ENCODE results near the gene NFXL1.

Gene NFXL1

DNA sequence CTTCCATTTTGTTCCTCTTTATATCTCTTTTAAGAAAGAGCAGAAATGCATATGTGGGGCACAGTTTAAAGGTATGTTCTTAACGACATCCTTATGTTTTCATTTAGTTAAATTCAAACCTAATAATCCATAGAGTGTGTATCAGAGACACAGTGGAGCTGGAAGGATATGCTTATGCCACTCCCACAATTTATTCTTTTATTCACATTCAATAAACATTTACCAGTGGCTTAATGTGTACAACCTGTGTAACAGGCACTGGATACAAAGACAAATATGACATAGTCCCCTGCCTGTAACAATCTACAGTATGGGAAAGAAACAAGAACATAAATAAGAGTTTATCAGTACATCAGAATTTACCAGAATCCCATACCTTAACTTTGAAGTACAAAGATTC, 54.1 kb downstream of the NFXL1 start:
- Histone ChIP-seq H3K4me1 (ENCODE audit: insufficient read depth, low read length) (no peaks in the 10 kb centered on the region), H3K36me3 (ENCODE audit: insufficient read depth, low read length) (no peaks in the 10 kb centered on the region), H3K9me3 (ENCODE audit: control insufficient read depth, insufficient read depth, low read length) (no peaks in the 10 kb centered on the region), H3K9ac (ENCODE audit: low read depth, low read length) (no peak overlapping the region)

DNA sequence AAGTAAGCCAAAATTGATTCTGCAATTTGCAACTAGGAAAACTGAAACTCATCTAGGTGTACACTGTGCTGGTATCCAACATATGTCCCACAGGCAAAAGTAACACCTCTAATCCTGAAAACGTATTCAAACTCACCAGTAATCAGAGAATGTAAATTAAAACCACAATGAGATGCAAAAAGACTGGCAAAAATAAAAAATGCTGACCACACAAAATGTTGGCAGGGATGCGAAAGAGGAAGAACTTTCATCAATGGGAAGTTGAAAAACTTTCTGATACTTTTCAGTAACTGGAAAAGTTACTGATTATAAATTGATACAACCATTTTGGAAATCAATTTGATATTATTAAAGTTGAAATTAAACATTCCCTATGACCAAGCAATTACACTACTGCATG, 56.4 kb downstream of the NFXL1 start:
- no peaks in the 10 kb centered on the region for H3K36me3 ChIP-seq (ENCODE audit: insufficient read depth, low read length)
- H3K9ac ChIP-seq (ENCODE audit: low read depth, low read length), result no peak overlapping the region
- no peaks in the 10 kb centered on the region for H3K4me1 ChIP-seq (ENCODE audit: insufficient read depth, low read length)
- H3K9me3 ChIP-seq (ENCODE audit: control insufficient read depth, insufficient read depth, low read length), result no peaks in the 10 kb centered on the region

DNA sequence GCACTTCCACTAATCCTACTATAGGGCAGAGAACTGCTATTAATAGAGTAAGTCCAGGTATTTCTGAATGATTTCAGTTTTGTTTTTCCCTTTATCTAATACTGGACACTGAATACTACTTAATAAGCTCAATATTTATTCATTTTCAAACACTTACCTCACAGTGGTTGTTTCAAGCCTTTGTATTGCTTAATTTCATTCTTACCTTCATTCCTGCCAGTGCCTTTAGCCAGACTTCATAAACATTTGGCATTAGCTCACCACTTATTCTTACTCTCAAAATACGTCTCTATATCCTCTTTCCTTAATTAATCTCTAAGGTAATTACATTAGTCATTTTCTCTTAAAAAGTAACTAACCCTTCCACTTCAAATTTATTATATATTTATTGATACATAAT, 57.7 kb downstream of the NFXL1 start:
- H3K9ac ChIP-seq (ENCODE audit: low read depth, low read length), result no peak overlapping the region
- no peaks in the 10 kb centered on the region for H3K4me1 ChIP-seq (ENCODE audit: insufficient read depth, low read length)
- no peaks in the 10 kb centered on the region for H3K36me3 ChIP-seq (ENCODE audit: insufficient read depth, low read length)
- H3K9me3 ChIP-seq (ENCODE audit: control insufficient read depth, insufficient read depth, low read length), result no peaks in the 10 kb centered on the region

DNA sequence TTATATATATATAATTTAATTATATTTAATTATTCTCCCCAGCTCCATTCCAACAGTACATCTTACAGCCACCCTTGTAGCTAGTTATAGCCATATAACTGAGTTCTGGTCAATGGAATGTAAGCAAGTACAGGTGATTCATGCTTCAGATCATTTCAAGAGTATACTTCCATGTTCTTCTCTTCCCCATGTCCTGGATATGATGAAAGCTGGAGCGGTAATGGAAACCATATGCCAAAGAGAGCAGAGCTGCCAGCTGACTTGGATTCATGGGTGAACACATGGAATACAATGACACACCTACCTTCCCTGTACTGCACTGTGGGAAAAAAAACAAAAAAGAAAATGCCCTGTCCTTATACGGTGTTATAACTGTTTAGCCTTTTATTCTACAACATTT, 59.0 kb downstream of the NFXL1 start:
- Histone ChIP-seq H3K4me1 (ENCODE audit: insufficient read depth, low read length) (no peaks in the 10 kb centered on the region), H3K9ac (ENCODE audit: low read depth, low read length) (no peak overlapping the region), H3K36me3 (ENCODE audit: insufficient read depth, low read length) (no peaks in the 10 kb centered on the region; the same call in 1 of the 2 replicates), H3K9me3 (ENCODE audit: control insufficient read depth, insufficient read depth, low read length) (no peaks in the 10 kb centered on the region)

DNA sequence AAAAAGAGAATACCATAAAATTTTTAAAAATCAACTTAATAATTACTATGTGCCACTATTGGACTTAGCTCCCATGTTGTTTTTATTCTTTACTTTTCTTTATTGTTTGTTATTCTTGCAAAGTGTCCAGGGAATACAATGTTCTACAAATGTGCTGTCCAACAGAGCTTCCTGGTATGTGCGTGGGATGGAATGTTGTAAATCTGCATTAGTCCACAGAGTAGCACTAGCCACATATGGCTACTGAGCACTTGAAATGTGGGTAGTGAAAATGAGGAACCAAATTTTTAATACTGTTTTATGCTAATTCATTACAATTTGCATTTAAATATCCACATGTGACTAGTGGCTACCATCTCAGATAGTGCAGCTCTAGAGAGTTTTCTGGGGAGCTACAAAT, 62.2 kb downstream of the NFXL1 start:
- Histone ChIP-seq H3K4me1 (ENCODE audit: insufficient read depth, low read length) (no peaks in the 10 kb centered on the region), H3K36me3 (ENCODE audit: insufficient read depth, low read length) (no peaks in the 10 kb centered on the region; the same call in none of the 2 replicates), H3K9ac (ENCODE audit: low read depth, low read length) (no peak overlapping the region)

DNA sequence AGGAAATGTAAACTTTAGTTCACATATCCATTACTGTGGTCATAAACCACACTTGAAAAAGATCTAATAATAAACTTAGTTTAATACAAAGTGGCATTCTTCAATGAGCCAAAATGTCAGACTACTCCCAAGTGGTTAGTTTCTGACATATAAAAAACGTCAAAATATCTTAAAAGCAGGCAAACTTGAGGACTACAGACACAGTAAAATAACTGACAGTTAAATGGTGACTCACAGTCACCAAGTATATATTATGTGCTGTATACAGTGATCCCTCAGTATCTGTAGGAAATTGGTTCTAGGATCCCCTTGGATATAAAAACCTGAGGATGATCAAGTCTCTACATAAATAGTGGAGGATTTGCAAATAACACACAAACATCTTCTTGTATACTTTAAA, 64.9 kb downstream of the NFXL1 start:
- Histone ChIP-seq H3K4me1 (ENCODE audit: insufficient read depth, low read length) (no peaks in the 10 kb centered on the region), H3K9ac (ENCODE audit: low read depth, low read length) (no peak overlapping the region), H3K36me3 (ENCODE audit: insufficient read depth, low read length) (no peaks in the 10 kb centered on the region; the same call in none of the 2 replicates), H3K9me3 (ENCODE audit: control insufficient read depth, insufficient read depth, low read length) (no peaks in the 10 kb centered on the region; the same call in 1 of the 2 replicates)

More for the DNA sequence above, 62.2 kb downstream of the NFXL1 start:
- no peaks in the 10 kb centered on the region; the same call in 1 of the 2 replicates for H3K9me3 ChIP-seq (ENCODE audit: control insufficient read depth, insufficient read depth, low read length)

DNA sequence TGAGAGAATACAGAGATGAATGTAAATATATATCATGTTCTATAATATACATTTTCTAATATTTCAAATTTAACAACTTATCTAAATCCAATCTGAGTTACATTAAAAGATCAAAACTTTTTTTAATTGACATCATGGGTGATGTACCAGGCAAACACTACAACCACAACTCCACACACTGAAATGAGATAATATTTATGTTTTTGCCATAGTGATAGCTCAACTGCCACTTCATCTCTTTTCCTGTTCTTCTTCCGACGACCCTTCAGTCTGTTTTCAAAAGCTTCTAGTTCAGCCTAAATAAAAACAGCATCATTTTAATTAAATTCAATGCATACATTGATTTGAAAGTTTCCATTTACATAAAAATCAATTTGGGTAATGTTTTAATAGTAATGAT, 66.3 kb downstream of the NFXL1 start:
- Histone ChIP-seq H3K9me3 (ENCODE audit: control insufficient read depth, insufficient read depth, low read length) (no peaks in the 10 kb centered on the region; the same call in 1 of the 2 replicates), H3K9ac (ENCODE audit: low read depth, low read length) (no peak overlapping the region), H3K4me1 (ENCODE audit: insufficient read depth, low read length) (no peaks in the 10 kb centered on the region), H3K36me3 (ENCODE audit: insufficient read depth, low read length) (no peaks in the 10 kb centered on the region; the same call in none of the 2 replicates)

DNA sequence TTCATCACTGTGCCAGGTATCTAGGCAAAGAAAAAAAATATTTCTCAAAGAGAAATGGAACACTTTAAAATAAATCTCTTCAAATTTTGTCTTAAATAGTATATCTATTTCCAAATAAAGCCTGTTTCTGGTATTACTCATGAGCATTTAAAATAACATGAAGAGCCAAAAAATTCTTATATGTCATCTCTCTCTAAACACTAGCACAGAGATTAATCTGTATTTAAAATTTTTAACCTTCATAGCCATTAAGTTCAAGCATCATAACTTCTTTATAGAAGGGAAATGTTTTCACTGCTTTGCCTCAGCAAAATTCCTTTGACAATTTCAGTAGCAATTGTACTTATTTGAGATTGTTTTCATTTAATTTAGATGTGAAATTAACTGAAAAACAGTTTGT, 71.4 kb downstream of the NFXL1 start:
- no peaks in the 10 kb centered on the region for H3K4me1 ChIP-seq (ENCODE audit: insufficient read depth, low read length)
- H3K36me3 ChIP-seq (ENCODE audit: insufficient read depth, low read length), result no peaks in the 10 kb centered on the region; the same call in none of the 2 replicates
- no peak overlapping the region for H3K9ac ChIP-seq (ENCODE audit: low read depth, low read length)
- H3K9me3 ChIP-seq (ENCODE audit: control insufficient read depth, insufficient read depth, low read length), result no peaks in the 10 kb centered on the region; the same call in 1 of the 2 replicates

DNA sequence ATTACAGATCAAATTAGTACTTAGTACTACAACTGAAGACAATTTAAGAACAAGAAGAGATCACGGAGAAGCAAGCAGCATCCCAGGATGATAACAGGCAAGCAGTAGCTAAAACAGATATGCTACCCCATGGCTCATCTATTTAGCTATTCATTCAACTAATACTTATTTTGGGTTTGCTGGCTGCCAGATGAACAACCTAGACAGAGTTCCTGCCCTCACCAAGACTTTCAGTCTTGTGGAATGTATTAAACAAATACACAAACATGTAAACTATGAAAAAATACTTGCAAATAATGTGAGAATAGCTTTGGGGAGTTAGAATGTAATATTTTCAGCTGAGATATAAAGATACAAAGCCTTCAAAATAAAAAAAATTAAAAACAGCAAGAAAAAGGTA, 74.1 kb downstream of the NFXL1 start:
- H3K9me3 ChIP-seq (ENCODE audit: control insufficient read depth, insufficient read depth, low read length), result no peaks in the 10 kb centered on the region
- H3K36me3 ChIP-seq (ENCODE audit: insufficient read depth, low read length), result no peaks in the 10 kb centered on the region; the same call in none of the 2 replicates
- H3K4me1 ChIP-seq (ENCODE audit: insufficient read depth, low read length), result peaks cover 8% of the 10 kb centered on the region; the same call in 1 of the 2 replicates
- H3K9ac ChIP-seq (ENCODE audit: low read depth, low read length), result no peak overlapping the region

DNA sequence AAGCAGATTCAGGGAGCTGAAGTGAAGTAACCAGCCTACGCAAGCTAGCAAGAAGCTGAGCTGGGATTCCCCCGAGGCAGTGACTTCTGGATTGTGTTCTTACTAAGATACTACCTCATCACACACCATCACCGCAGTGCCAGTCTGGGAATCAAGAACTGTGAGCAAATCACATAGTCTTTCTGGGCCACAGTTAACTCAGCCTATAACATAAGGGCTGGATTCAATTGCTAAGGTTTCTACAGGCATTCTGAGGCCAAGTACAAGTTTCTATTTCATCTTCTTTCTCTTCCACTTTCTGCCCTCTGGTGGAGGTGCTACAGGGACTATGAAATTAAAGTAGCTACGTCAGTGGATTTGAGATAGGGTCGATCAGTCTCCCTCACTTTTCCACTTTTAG, 75.1 kb downstream of the NFXL1 start:
- Histone ChIP-seq H3K4me1 (ENCODE audit: insufficient read depth, low read length) (peaks cover 9% of the 10 kb centered on the region; the same call in 1 of the 2 replicates), H3K9me3 (ENCODE audit: control insufficient read depth, insufficient read depth, low read length) (no peaks in the 10 kb centered on the region), H3K36me3 (ENCODE audit: insufficient read depth, low read length) (no peaks in the 10 kb centered on the region; the same call in 1 of the 2 replicates), H3K9ac (ENCODE audit: low read depth, low read length) (no peak overlapping the region)

DNA sequence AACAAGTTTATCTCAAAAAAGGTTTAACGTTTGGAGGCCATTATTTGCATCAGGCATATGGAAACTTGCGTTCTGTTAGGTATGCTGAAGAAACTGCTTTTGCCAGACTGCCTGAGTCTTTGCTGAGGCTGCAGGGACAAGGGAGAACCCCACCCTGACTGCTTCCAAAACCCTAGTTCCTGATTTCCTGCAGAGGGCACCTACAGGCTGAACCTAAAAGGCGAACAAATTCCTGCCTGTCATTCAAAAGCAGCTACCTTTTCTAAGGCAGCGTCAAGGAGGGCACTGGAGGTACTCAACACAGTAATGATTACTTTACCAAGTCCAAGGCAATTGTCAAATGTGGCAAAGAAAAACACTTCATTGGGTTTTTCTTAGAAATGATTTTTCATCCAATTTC, 75.9 kb downstream of the NFXL1 start:
- Histone ChIP-seq H3K36me3 (ENCODE audit: insufficient read depth, low read length) (no peaks in the 10 kb centered on the region), H3K9me3 (ENCODE audit: control insufficient read depth, insufficient read depth, low read length) (no peaks in the 10 kb centered on the region), H3K4me1 (ENCODE audit: insufficient read depth, low read length) (peaks cover 9% of the 10 kb centered on the region; the same call in 1 of the 2 replicates), H3K9ac (ENCODE audit: low read depth, low read length) (no peak overlapping the region; the same call in 1 of the 2 replicates)

DNA sequence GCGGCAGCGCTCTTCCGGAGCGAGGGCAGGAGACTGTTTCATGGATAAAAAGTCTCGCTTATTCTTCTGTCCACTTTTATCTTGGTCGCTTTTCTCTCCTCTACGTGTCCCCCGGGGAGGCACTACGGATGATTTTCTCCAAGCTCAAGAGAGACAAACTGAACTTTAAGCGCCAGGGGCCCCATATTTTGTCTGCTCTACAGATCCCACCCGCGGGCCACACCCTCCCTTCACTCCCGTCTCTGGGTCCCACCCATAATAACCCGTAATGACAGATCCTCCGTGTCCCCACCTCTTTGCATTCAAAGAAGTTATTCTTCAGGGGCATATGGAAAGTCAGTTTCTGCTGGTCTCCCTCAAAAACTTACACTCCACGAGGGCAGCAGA, 76.5 kb downstream of the NFXL1 start, which contains the start of gene CORIN:
CORIN (minus strand) TSS at position 160 of the 387 bp plus-strand sequence; CDS start at position 42, 118 bp downstream.
- peak within 1 kb of the TSS; percentile 58 for H3K9ac ChIP-seq (ENCODE audit: low read depth, low read length)
- no peaks in the 10 kb centered on the region for H3K9me3 ChIP-seq (ENCODE audit: control insufficient read depth, insufficient read depth, low read length)
- no peaks in the 10 kb centered on the region for H3K36me3 ChIP-seq (ENCODE audit: insufficient read depth, low read length)
- H3K4me1 ChIP-seq (ENCODE audit: insufficient read depth, low read length), result peaks cover 9% of the 10 kb centered on the region; the same call in 1 of the 2 replicates

DNA sequence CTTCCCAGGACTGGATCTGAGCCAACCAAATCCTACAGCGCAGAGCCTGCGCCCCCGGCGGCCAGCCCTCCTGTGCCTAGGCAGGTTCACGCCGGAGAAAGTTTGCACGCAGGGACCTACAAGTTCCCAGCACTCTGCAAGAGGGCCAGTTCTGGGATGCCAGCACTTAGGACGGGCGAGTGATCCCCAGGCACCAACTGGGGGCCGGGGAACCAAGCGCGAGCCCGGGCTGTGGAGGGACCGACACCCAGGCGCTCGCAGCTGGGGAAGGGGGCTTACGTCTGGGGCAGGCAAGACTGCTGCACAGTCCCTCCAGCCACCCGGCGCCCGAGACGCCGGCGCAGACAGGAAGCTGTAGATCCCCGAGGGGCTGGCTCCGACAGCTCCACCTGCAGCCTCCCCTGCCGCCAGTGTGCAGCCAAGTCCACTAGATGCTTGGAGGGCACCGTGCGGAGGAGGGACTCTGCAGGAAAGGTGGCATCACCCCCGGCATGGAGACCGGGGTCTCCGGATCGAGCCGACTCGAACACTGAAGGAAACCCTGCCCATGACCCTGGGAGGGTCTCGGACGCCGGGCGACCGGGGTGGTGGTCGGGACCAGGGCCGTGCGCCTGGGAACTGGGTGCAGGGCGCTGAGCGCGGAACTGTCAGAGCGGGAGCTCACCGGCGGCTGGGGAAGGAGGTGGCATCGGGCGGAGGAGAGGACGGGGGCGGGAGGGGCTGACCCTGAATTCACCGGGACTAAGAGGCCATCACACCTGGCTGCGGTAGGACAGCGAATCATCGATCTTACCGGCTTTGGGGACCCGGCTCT, 77.1 kb downstream of the NFXL1 start:
- Histone ChIP-seq H3K4me1 (ENCODE audit: insufficient read depth, low read length) (peaks cover 9% of the 10 kb centered on the region; the same call in 1 of the 2 replicates), H3K9ac (ENCODE audit: low read depth, low read length) (peak overlapping the region; percentile 58), H3K9me3 (ENCODE audit: control insufficient read depth, insufficient read depth, low read length) (no peaks in the 10 kb centered on the region), H3K36me3 (ENCODE audit: insufficient read depth, low read length) (no peaks in the 10 kb centered on the region)

DNA sequence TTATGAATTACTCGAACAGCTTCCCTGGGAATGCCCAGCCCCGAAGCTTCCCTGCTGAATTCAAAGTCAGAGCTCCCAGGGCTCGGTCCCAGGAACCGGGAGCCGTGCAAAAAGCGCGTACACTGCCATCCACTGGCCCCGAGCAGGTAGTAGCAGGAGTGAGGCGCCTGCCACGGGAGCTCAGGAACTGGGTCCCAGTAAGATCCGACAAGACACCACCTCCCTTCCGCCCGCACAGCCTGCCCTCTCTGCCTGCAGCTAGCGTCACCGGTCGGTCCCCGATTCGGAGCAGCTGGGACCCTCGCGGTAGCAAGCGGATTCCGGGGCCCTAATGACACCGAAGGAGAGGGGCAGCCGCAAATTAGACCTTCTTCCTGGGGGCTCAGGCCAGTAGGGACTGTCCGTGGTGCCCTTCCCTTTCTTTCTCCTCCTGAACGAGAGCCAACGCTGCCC, 77.7 kb downstream of the NFXL1 start:
- Histone ChIP-seq H3K36me3 (ENCODE audit: insufficient read depth, low read length) (no peaks in the 10 kb centered on the region), H3K4me1 (ENCODE audit: insufficient read depth, low read length) (peaks cover 9% of the 10 kb centered on the region; the same call in 1 of the 2 replicates), H3K9me3 (ENCODE audit: control insufficient read depth, insufficient read depth, low read length) (no peaks in the 10 kb centered on the region), H3K9ac (ENCODE audit: low read depth, low read length) (peak overlapping the region; percentile 58; the same call in 1 of the 2 replicates)

DNA sequence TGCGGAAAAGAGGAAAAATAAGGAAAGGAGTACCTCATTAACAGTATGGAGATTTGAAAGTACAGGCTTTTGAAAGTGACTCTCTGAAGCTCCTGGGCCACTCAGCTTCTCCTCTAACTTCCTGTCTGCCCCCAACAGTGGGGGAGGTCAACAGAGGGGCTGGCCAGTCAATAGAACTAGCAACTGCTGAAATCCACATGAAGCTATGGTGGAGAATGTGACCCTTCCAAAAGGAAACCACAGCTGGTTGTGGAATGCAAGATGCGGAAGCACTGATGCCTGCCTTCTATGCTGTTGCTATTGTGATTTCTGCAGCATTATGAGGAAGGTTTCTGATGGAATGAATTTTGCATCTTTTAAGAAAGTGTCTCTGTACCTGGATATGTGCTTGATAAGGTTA, 78.9 kb downstream of the NFXL1 start:
- H3K36me3 ChIP-seq (ENCODE audit: insufficient read depth, low read length), result no peaks in the 10 kb centered on the region
- H3K9me3 ChIP-seq (ENCODE audit: control insufficient read depth, insufficient read depth, low read length), result no peaks in the 10 kb centered on the region

More for the DNA sequence above, 78.9 kb downstream of the NFXL1 start:
- peaks cover 9% of the 10 kb centered on the region; the same call in 1 of the 2 replicates for H3K4me1 ChIP-seq (ENCODE audit: insufficient read depth, low read length)
- H3K9ac ChIP-seq (ENCODE audit: low read depth, low read length), result no peak overlapping the region

Data from ES-I3 (cell line).